ENCODE data around the gene UMAD1.
A peak's percentile ranks its signal among the peaks of the same experiment; 100 is the strongest.
"Not testable (repeated sequence)": the region's sequence is repeated elsewhere in the genome, so short reads cannot be mapped to it uniquely, and the experiment has no call there.

The UMAD1 gene

DNA sequence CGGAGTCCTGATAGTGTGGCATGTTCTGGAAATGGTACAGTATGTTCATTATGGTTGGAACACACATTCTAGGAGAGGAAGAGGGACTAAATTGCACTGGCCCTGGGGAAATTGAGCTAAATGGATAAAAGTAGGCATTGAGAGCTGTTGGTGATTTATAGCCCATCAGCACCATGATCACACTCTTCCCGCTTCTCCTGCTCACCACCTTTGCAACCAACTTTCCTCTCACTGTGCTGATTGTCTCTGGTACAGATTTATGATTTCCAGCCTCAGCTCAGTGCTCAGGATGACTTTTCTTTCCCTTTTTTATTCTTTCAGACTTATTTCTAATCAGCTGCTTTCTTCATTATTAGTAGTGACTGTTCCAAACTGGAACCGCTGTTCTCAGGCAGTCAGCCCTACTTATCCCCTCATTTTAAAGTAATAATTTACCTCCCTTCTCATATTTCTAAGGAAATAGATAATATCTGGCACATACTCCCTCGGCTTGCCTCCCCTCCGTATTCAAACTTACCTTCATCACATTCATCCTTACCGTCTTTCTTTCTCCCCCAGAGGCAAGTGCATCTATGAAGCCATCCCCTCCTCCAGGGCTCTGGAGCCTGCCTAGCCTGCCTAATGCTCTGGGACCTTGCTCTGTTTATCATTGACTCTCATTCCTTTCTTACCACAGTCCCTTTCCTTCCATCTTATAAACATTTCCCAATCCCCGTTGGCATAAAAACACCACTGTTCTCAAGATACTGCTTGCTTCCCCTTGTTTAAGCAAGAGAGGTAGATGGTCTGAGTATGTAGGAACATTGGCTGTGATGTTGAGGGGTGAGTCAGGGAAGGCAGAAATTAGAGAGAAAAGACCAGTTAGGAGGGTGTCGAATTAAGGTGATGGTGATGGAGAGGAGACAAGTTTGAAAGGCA is 129.4 kb downstream of the UMAD1 start:
- no peak for DNase-seq

DNA sequence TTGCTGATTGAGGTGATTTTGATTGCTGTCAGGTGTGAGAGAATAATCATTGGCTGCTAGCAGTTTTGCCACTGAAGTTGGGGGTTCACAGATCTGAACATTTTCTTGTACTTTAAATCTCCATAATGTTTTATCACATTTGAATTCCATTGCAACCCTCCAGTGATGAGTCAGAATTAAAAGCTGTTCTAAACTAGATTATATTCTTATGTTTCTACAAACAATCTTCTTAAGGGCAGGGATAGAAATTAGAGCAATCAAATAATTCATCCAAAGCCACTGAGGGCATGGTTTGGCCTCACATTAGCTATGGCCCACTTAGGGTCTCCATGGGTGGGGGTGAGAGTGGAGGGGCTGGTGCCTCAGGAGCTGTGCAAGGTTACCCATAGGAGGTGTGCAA is 130.9 kb downstream of the UMAD1 start:
- no peak for DNase-seq

DNA sequence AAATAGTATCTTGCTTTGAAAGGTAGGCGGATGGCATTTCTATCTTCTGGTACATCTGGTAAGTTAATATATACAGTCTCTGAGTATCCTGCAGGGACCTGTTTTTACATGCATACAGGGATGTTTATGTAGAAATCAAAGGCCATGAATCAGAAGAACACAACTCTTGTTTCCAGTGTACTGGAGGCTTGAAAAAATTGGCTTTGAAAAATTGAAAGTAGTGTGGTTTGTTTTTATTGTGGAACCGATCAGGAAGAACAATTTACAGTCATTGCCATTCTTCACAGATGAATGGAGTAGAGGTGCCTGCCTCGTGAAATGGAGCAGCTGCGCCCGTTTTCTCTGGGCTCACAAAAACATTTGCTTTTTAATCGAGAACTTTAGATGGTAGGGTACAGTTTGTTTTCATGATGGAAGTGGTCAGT is 131.9 kb downstream of the UMAD1 start:
- DNase-seq, result peak; percentile 22

DNA sequence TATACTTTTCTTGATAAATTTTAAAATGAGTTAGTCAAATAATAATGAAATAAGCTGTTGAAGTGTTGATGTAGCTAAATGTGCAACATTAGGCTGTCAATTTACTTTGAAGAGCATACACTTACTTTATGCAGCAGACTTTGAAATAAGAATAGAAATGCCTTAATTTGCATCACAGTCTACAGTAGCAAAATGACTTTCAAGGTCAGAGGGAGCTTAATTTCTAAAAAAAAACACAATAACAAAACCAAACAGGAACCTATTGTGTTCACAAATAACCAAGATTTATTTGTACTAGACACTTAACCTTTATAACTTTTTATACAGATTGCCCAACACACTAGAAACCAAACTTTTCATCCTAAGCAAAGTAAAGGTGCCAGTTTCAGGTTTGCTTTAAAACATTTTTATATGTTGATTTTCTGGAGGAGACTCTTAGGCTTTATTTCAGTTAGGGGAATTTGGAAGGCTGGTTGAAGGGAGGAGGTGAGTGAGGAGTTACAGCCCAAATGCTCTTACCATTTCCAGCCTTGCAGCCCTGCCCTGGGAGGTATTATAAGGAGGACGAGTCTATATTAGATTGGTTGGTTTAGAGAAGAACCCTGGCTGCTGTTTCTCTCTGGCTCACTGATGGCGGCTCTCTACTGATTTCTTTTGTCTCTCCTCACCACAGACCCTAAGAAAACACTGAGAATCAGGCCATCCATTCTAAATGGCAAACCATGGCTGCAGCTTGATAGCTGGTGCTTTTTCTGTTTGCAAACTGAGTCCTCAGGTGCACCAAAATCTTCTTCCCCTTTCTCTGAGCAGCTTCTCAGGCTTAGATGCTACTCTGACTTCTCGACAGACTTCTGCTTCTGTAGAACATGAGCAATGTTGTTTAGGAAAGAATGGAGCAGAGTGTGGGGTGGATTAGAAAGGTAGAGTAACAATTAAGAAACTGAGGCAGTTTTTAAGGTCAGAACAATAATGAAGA is 133.1 kb downstream of the UMAD1 start:
- no peak for DNase-seq

DNA sequence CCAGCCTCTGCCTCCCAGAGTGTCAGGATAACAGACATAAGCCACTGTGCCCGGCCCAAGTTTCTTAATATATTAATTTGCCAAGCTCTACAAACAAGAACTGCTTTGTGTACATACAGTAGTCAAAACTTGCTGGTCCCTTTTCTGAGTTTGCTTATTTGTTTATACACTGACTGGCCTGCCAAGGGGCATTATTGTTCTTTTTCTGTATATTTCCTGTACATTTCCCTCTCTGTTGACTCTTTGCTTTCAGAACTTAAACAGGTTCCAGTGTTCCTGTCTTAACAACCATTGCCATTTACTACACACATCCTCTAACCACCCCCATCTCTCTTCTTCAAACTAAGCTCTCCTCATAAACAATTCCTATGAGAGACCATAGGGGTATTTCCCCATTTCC is 139.3 kb downstream of the UMAD1 start:
- no peak for DNase-seq

DNA sequence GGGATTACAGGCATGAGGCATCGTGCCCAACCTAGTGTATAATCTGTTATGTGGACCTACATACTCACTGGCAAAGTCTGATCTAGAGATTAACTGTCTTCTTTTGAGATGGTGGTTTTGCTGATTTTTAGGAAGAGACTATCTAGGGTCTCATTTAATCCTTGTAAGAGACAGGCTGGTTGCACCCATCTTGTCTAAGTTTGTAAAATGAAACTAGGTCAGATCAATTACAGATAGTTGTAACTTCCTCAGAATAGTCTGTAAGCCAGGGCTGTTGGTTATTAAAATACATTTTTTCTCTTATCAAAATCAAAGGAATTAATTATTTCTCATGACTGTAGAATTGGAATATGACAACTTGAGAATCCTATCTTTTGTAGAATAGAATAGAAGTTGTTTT is 142.4 kb downstream of the UMAD1 start:
- DNase-seq, result no peak

DNA sequence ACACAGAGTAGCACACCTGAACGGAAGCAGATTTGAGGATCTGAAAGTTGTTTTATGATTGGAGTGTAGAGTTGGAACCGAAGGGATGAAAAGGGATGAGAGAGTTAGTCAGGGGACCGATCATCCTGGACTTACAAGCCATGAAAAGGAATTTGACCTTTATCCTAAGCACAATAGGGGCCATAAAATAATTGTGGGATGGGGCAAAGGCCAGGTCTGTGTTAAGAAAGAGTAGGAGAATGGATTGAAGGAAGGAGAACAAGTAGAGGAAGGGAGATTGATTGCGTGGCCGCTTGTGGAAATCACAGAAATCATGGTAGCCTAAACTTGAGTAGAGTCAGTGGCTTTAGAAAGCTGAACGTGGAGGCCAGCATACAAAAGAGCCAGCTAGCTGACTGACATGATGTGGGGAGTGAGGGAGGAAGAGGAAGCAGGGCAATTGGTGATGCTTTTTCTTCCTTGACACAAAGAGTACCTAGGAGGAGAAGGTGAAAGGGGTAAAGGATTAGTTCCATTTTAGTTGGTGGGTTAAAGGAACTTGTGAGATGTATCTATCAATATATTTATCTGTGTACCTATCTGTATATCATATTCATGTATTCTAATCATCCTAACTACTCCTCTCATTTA is 144.9 kb downstream of the UMAD1 start:
- no peak for DNase-seq

DNA sequence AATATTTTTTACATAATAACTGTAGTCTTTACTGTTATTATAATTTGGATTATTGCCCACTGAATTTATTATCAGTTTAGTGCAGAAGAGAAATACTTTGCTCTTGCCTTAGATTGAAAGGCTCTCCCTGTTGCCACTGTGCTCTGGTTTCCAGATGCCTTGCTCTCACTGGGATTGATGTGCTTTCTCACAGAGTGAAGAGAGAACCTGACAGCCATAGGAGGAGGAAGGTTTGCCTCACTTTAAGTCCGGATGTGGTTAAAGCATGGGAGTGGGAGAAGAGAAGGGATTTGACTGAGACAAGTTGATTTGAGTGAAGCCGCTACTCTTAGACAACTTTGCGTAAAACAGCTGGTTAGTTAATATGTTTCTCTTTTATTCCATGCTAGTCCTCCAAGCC is 146.0 kb downstream of the UMAD1 start:
- DNase-seq, result no peak

DNA sequence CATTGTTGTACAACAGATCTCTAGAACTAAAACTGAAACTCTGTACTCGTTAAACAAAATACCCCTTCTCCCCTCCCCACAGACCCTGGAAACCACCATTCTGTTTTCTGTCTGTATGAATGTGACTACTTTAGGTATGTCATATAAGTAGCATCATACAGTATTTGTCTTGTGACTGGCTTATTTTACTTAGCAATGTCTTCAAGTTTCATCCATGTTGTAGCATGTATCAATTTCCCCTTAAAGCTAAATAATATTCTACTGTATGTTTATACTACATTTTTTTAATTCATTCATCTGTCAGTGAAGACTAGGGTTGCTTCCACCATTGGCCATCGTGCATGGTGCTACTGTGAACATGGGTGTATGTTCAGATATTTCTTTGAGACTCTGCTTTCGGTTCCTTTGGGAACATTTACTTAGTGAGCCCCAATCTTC is 149.0 kb downstream of the UMAD1 start:
- DNase-seq, result no peak

DNA sequence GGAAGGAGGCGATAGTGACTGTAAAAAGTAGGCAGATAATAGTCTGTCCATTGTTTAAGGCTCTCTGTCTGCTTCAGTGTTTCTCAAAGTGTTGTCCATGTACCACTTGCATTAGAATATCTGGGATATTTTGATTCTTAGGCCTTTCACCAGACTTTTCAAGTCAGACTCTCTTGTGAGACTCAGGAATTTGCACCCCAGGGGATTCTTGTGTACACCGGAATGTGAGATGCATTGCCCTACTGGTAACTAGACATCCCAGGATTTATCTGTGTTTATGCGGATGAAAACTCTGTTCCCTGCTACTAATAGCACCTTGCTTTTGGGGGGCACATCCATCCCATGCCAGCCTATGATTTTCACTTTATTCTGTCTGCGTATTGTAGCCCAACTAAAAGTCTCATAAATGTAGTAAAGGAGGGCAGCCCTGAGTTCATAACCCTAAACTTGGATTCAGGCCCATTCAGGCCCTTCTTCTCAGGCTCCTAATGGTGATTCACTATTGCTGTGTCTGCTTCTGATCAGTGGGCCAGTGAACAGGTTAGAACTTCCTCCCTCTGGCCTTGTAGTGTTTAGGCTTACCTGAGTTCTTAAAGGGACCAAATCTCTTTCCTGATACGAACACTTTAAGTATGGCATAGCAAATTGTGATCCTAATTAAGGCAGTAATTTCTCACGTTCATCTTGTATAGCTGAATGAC is 149.6 kb downstream of the UMAD1 start:
- DNase-seq, result no peak

DNA sequence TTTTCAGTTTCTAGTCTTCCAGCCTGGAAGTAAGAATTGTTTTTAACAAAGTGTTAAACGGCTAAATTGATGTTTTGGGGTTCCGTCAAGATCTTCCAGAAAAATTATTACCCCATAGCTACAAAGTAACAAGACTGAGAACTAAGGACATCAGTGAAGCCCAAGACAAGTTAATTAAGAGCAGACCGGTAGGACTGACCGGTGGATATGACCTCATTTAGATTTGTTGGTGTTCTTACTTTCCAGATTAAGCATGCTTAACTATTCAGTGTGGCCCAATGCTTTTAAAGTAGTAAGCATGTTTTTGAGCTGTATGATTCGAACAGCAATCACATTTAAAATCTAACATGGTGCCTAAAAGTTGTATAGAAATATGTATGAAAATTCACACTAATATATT is 151.0 kb downstream of the UMAD1 start:
- DNase-seq, result no peak

DNA sequence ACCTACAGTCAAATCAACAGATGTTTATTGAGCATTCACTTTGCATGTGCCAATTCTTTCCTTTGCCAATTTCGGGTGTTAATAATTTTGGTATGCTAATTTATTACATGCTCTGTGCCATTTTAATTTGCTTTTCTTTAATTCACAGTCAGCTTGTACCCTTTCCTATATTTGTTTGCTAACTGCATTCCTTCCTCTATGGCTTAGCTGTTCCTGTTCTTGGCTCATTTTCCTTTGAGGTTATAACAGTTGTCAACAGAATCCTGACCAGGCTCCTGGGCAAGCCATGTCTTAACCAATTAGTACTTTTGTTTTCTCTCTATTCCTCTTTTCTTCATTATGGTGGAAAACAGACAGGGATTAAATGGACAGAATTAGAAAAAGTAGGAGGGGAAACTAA is 151.5 kb downstream of the UMAD1 start:
- no peak for DNase-seq

DNA sequence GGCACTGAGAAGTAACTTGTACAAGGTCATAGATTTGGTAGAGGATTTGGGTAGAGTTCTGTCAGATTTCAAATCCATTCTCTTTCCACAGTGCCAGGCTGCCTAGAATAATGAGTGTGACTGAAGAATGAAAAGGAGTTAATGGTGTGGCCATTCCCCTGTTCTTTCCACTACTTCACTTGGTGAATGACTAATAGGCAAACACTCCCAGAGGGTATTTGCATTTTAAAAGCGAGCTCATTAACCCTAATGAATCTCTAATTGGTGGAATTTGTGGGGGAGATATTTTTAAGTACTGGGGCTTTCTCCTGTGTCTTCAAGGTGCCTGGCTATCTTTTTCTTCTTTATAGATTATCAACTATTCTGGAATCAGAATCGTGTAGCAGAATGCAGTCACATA is 152.7 kb downstream of the UMAD1 start:
- DNase-seq, result no peak

DNA sequence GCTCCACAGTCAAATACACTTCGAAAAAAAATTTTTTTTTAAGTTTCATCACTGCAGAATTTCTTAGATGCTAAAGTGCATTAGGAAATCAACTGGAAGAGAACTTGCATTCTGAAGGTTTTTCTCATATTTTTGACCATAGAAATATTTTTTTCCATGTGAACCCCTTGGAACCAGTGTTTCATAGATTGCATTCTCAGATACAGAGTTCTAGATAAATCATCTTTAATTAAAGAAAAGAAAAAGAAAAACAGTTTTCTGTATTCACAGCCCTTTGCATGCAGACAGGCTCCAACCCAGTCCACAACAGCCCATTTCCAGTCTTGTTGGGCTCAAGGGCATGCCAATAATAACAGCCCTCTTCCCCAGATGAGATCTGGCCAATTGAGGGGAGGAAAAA is 153.4 kb downstream of the UMAD1 start:
- DNase-seq, result no peak

DNA sequence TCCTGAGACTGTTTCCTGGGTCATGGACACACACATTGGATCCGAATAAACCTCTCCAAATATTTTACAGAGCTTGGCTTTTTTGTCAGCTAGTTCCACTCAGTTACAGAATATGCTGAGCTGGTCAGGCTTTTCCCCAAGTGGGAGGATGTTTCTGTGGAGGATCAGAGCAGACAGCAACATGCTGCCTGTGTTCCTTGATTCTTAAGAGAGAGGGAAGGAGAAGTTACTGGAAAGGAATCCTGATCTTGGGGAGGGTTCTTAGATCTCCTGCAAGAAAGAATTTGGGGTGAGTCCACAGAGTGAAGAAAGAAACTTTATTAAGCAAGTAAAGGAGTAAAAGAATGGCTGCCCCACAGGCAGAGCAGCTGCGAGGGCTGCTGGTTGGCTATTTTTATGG is 154.7 kb downstream of the UMAD1 start:
- DNase-seq, result no peak

DNA sequence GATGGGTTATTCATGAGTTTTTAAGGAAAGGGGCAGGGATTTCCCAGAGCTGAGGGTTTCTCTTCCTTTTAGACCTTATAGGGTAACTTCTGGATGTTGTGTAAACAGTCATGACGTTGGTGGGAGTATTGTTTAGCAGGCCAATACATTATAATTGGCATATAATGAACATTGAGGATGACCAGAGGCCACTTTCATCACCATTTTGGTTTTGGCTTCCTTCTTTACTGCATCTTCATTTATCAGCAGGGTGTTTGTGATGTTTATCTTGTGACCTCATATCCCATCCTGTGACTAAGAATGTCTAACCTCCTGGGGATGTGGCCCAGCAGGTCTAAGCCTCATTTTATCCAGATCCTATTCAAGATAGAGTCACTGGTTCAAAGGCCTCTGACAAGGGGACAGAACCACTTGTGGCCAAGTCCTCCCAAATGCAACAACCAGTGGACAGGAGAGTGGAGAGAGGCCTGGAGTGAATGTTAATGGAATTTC is 155.1 kb downstream of the UMAD1 start:
- no peak for DNase-seq

DNA sequence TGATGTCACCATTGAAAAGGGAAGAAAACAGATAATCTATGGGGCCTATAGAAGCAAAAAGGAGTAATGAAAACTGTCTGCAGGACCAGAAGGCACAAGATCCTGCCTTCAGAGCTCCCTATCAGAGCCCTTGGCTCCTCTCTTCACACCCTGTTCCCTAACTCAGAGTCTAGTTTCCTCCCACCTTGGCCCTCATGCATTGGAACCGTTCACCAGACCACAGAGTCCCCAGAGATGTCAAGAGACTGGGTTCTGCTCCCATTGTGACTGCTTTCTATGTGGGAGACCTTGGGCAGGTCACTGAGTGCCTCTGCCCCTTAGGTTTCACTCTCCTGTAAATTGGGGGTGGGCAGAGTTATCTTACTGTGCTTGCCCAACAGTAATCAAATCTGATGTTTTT is 158.0 kb downstream of the UMAD1 start:
- DNase-seq, result no peak

DNA sequence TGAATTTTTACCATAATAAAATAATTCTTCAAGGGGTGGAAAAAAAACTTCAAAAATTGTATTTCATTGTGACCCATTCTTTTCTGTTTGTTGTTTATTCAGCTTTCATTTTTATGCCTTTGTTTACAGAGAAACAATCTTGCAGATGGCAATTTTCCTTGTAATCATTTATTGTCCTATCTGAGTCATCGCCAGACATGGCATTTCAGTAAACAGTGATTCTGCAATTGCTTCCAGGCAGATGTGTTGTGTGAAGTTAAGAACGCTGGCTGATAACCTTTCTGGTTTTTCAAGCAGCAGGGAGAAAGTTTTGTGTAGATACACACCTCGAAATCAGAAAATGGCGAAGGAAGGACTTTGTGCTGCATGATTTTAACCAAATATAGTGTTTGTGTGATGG is 158.6 kb downstream of the UMAD1 start:
- no peak for DNase-seq

DNA sequence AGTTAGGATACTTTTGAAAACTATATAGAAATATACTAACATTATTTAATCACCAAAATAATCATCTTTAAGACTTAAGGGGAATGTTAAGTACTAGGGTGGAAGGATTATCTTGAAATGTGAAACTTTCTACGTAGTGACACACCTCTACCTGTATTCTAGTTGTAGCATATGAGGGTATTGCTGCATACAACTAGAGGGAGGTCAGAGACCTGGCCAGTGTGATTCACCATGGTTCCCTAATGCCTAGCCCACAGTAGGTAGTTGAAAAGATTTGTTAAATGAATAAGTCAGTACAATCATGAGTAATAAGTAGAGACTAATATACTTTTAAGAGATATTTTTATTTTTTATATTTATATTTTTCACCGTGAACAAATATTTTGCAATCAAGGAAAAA is 162.0 kb downstream of the UMAD1 start:
- DNase-seq, result no peak

DNA sequence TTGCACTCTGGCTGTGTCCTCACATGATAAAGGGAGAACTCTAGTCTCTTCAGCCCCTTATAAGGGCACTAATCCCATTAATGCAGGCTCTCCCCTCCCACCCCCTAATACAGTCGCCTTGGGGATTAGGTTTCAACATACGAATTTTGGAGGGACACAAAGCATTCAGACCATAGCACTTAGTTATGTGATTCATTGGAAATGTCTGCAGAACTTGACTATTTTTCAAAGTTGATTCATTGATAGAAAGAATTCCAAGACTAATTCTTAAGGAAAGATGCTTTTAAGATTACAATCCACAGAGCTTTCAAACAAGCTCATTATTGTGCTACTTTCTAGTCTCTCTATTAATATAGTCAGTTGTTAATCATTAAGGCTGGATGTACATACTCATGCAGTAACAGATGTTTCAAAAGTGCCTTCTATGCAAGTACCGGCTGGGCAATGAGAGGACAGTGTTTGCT is 163.2 kb downstream of the UMAD1 start:
- DNase-seq, result no peak

DNA sequence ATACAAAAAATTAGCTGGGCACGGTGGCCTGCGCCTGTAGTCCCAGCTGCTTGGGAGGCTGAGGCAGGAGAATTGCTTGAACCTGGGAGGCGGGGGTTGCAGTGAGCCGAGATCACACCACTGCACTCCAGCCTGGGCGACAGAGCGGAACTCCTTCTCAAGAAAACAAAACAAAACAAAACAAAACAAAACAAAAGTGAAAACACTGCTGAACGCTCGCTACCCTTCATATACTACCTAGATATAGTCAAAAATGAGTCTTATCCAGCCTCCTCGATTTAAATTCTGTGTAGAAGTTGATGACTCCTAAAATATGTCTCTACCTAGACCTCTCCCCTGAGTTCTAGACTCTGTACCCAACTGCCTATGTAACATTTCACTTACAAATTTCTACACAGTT is 164.3 kb downstream of the UMAD1 start:
- DNase-seq, result not testable (repeated sequence)

DNA sequence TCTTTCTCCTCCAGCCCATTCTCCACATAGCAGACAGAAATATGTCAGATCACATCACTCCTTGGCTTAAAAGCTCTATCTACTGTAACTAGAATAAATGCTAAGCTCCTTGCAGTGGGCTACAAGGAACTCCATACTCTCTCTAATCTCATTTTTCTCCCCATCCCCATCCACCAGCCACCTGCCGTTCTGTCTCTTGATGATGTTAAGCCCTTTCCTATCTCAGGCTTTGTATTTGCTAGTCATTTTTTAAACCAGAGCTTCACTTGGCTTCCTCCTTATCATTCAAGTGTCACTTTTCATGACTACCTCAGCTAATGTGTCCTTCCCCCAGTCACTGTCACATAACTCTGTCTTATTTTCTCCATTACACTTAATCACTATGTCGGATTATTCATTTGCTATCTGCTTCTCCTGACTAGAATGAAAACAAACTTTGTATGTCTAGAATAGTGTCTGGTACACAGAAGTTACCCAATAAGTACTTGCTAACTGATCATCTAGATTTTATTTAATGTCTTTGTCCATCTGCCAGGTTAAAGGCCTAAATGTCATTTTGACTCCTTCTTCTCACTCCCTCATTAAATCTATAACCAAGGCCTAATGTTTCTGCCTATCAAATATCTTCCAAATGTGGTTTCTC is 165.1 kb downstream of the UMAD1 start:
- no peak for DNase-seq

Data from stimulated activated CD4-positive, alpha-beta T cell treated with anti-CD3 and anti-CD28 coated beads, Interleukin-1b, Interleukin-23, amount 100 ng/mL, for 48 hours (primary cell).